ENCODE measurements around the gene KCNK2. TPM values are rescaled to one million over a fixed set of nuclear protein-coding genes. Genes with fewer than 3 reads are reported as not detected.

Gene KCNK2
- polyA plus RNA-seq, 1 of the 3 experiments (the other 2 are of a cell fraction): 12.2 TPM

DNA sequence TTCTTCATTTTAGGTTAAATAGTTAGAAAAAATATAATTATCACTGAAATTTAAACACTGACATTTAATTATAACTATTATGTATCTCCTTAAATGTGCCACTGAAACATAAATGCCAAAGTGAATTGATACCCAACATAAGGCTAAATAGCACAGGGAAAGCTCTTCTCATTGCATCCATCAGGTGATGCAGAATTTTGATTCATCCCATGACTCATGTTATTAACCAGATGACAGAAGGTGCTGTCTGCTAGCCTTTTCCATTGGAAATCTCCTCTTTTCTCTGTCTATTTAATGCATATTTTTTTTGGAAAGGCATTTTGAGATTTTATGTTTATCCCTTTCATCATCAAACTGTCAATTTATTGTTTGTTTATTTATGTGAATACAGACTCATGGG, 136.8 kb downstream of the KCNK2 start:
- POLR2A ChIA-PET: no interaction called here
- CTCF ChIA-PET: no interaction called here
- no peak for DNase-seq
- TF ChIP-seq EZH2phosphoT487 (IDR thresholded peaks at IDR 0.05; ENCODE audit: borderline replicate concordance, low read depth) (no peak), FOSL2 (IDR thresholded peaks at IDR 0.05; ENCODE audit: borderline replicate concordance, low read depth) (no peak), RXRA (IDR thresholded peaks at IDR 0.05; ENCODE audit: borderline replicate concordance, low read depth) (no peak), RAD21 (IDR thresholded peaks at IDR 0.05; ENCODE audit: low read length) (no peak), GATA2 (CRISPR knock-in tag; IDR thresholded peaks at IDR 0.05) (no peak), CTCF (IDR thresholded peaks at IDR 0.05) (no peak), TAF1 (IDR thresholded peaks at IDR 0.05; ENCODE audit: borderline replicate concordance, low read depth, low read length) (no peak), NRF1 (IDR thresholded peaks at IDR 0.05; ENCODE audit: low read depth, low read length) (no peak), JUND (IDR thresholded peaks at IDR 0.05) (no peak), RCOR1 (IDR thresholded peaks at IDR 0.05; ENCODE audit: low read length) (no peak), FOXJ3 (CRISPR knock-in tag; IDR thresholded peaks at IDR 0.05) (no peak), RFX5 (IDR thresholded peaks at IDR 0.05; ENCODE audit: low read length) (no peak)
- TF ChIP-seq, protein P1, sequence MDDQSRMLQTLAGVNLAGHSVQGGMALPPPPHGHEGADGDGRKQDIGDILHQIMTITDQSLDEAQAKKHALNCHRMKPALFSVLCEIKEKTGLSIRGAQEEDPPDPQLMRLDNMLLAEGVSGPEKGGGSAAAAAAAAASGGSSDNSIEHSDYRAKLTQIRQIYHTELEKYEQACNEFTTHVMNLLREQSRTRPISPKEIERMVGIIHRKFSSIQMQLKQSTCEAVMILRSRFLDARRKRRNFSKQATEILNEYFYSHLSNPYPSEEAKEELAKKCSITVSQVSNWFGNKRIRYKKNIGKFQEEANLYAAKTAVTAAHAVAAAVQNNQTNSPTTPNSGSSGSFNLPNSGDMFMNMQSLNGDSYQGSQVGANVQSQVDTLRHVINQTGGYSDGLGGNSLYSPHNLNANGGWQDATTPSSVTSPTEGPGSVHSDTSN (IDR thresholded peaks at IDR 0.05): no peak
- TF ChIP-seq, protein P2, sequence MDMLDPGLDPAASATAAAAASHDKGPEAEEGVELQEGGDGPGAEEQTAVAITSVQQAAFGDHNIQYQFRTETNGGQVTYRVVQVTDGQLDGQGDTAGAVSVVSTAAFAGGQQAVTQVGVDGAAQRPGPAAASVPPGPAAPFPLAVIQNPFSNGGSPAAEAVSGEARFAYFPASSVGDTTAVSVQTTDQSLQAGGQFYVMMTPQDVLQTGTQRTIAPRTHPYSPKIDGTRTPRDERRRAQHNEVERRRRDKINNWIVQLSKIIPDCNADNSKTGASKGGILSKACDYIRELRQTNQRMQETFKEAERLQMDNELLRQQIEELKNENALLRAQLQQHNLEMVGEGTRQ (IDR thresholded peaks at IDR 0.05; ENCODE audit: borderline replicate concordance, low read depth, low read length): no peak
- no peak overlapping the region for H3K27ac ChIP-seq (ENCODE audit: low read depth in 2 of 2, low read length in 1 of 2)
- no peak overlapping the region for H3K9ac ChIP-seq
- H3K4me3 ChIP-seq (ENCODE audit: low read depth in 2 of 2, low read length in 1 of 2): no peak overlapping the region
- H3K4me1 ChIP-seq (ENCODE audit: control insufficient read depth in 1 of 2, insufficient read depth in 2 of 2, low read depth in 1 of 2, low read length in 1 of 2): no peaks in the 10 kb centered on the region
- no peak overlapping the region for H3K4me2 ChIP-seq
- H3K79me2 ChIP-seq (ENCODE audit: insufficient read depth): no peaks in the 10 kb centered on the region
- no peaks in the 10 kb centered on the region for H3K9me3 ChIP-seq
- no peaks in the 10 kb centered on the region for H3K36me3 ChIP-seq (replicated peaks in 1 of 2; ENCODE audit: control insufficient read depth in 1 of 2, insufficient read depth in 2 of 2, low read length in 1 of 2)
- H3K27me3 ChIP-seq (ENCODE audit: insufficient read depth): no peaks in the 10 kb centered on the region
- H2AFZ ChIP-seq (ENCODE audit: low read depth): no peak overlapping the region
- H3F3A ChIP-seq (replicated peaks; ENCODE audit: insufficient read depth): no peaks in the 10 kb centered on the region
- no peaks in the 10 kb centered on the region for H3K9me2 ChIP-seq
- no peaks in the 10 kb centered on the region for H4K20me1 ChIP-seq (ENCODE audit: insufficient read depth)

GRCh38 chr1:215220346-215220745, 137.8 kb downstream of the KCNK2 start:
- POLR2A ChIA-PET: no interaction called here
- H3K27me3 ChIP-seq (ENCODE audit: insufficient read depth): no peaks in the 10 kb centered on the region
- TF ChIP-seq NFIC (IDR thresholded peaks at IDR 0.05; ENCODE audit: borderline replicate concordance): no peak
- no peak for TF ChIP-seq ZBTB33 (IDR thresholded peaks at IDR 0.05; ENCODE audit: borderline replicate concordance, low read depth)
- TF ChIP-seq TCF12 (IDR thresholded peaks at IDR 0.05): no peak
- TF ChIP-seq, protein P2 (IDR thresholded peaks at IDR 0.05; ENCODE audit: borderline replicate concordance, low read depth, low read length): no peak
- no peak for TF ChIP-seq RAD21 (IDR thresholded peaks at IDR 0.05; ENCODE audit: low read length)
- TF ChIP-seq GABPA (IDR thresholded peaks at IDR 0.05; ENCODE audit: low read depth): no peak
- TF ChIP-seq FOSL2 (IDR thresholded peaks at IDR 0.05; ENCODE audit: borderline replicate concordance, low read depth): no peak
- no peak for TF ChIP-seq CHD2 (IDR thresholded peaks at IDR 0.05; ENCODE audit: low read length, partially characterized antibody)
- no peak for TF ChIP-seq RXRA (IDR thresholded peaks at IDR 0.05; ENCODE audit: borderline replicate concordance, low read depth)

More at GRCh38 chr1:215220346-215220745, 137.8 kb downstream of the KCNK2 start:
- no peaks in the 10 kb centered on the region for H3K9me3 ChIP-seq
- H3K36me3 ChIP-seq (replicated peaks in 1 of 2; ENCODE audit: control insufficient read depth in 1 of 2, insufficient read depth in 2 of 2, low read length in 1 of 2): no peaks in the 10 kb centered on the region
- no peaks in the 10 kb centered on the region for H3K4me1 ChIP-seq (ENCODE audit: control insufficient read depth in 1 of 2, insufficient read depth in 2 of 2, low read depth in 1 of 2, low read length in 1 of 2)
- no peak overlapping the region for H2AFZ ChIP-seq (ENCODE audit: low read depth)
- no peak for DNase-seq
- no peak overlapping the region for H3K9ac ChIP-seq
- H3K79me2 ChIP-seq (ENCODE audit: insufficient read depth): no peaks in the 10 kb centered on the region
- no peaks in the 10 kb centered on the region for H3F3A ChIP-seq (replicated peaks; ENCODE audit: insufficient read depth)
- CTCF ChIA-PET: no interaction called here
- no peak overlapping the region for H3K4me3 ChIP-seq (ENCODE audit: low read depth in 2 of 2, low read length in 1 of 2)
- no peaks in the 10 kb centered on the region for H4K20me1 ChIP-seq (ENCODE audit: insufficient read depth)
- no peaks in the 10 kb centered on the region for H3K9me2 ChIP-seq
- WGBS (ENCODE audit: low lambda C conversion rate): 23% methylated on average over 4 of the region's 4 CpGs
- no peak overlapping the region for H3K4me2 ChIP-seq
- H3K27ac ChIP-seq (ENCODE audit: low read depth in 2 of 2, low read length in 1 of 2): no peak overlapping the region
